HG03575 (cell line): Measurements from ENCODE around the gene ST3GAL6.

ENCODE experiments used
- ATAC-seq: cut with Tn5 transposase; IDR thresholded peaks from one replicate; pipeline ENCODE4 v1.9.1; 2021; ENCODE audit not compliant: unreplicated experiment, insufficient number of reproducible peaks, low FRiP score; ENCODE audit errors: extremely low read depth

Gene ST3GAL6

GRCh38 chr3:98735761-98736269, 27.3 kb upstream of the ST3GAL6 start:
- ATAC-seq, result no peak

GRCh38 chr3:98737301-98737700, 25.8 kb upstream of the ST3GAL6 start:
- no peak for ATAC-seq

GRCh38 chr3:98739266-98739665, 23.9 kb upstream of the ST3GAL6 start:
- ATAC-seq, result no peak

GRCh38 chr3:98740324-98740723, 22.8 kb upstream of the ST3GAL6 start:
- ATAC-seq, result no peak

- no peak for ATAC-seq
These were observed 21.9 kb upstream of the ST3GAL6 start for GRCh38 chr3:98741121-98741716.

- no peak for ATAC-seq
These were observed 20.1 kb upstream of the ST3GAL6 start for GRCh38 chr3:98743071-98743470.

- ATAC-seq, result peak; percentile 53
These were observed 18.9 kb upstream of the ST3GAL6 start for GRCh38 chr3:98744283-98744682.

- ATAC-seq, result no peak
These were observed 17.4 kb upstream of the ST3GAL6 start for GRCh38 chr3:98745718-98746117.

GRCh38 chr3:98746122-98746521, 17.0 kb upstream of the ST3GAL6 start:
- ATAC-seq, result no peak

GRCh38 chr3:98746882-98747281, 16.3 kb upstream of the ST3GAL6 start:
- no peak for ATAC-seq

- no peak for ATAC-seq
These were observed 12.7 kb upstream of the ST3GAL6 start for GRCh38 chr3:98750276-98750919.

- ATAC-seq, result no peak
These were observed 8.7 kb upstream of the ST3GAL6 start for GRCh38 chr3:98754483-98754882.

GRCh38 chr3:98755601-98756000, 7.5 kb upstream of the ST3GAL6 start:
- no peak for ATAC-seq

GRCh38 chr3:98759629-98760028, 3.5 kb upstream of the ST3GAL6 start:
- no peak for ATAC-seq

GRCh38 chr3:98761643-98762229, 1.4 kb upstream of the ST3GAL6 start:
- no peak for ATAC-seq

GRCh38 chr3:98763819-98764418, 779 bp downstream of the ST3GAL6 start:
- ATAC-seq, result no peak

GRCh38 chr3:98764472-98764884, 1.3 kb downstream of the ST3GAL6 start:
- no peak for ATAC-seq

- no peak for ATAC-seq
These were observed 2.6 kb downstream of the ST3GAL6 start for GRCh38 chr3:98765721-98766120.

- no peak for ATAC-seq
These were observed 3.8 kb downstream of the ST3GAL6 start for GRCh38 chr3:98766924-98767323.

- no peak for ATAC-seq
These were observed 5.8 kb downstream of the ST3GAL6 start for GRCh38 chr3:98768961-98769360.
